ENCODE measurements around the gene ATP5ME.

The ATP5ME gene

DNA sequence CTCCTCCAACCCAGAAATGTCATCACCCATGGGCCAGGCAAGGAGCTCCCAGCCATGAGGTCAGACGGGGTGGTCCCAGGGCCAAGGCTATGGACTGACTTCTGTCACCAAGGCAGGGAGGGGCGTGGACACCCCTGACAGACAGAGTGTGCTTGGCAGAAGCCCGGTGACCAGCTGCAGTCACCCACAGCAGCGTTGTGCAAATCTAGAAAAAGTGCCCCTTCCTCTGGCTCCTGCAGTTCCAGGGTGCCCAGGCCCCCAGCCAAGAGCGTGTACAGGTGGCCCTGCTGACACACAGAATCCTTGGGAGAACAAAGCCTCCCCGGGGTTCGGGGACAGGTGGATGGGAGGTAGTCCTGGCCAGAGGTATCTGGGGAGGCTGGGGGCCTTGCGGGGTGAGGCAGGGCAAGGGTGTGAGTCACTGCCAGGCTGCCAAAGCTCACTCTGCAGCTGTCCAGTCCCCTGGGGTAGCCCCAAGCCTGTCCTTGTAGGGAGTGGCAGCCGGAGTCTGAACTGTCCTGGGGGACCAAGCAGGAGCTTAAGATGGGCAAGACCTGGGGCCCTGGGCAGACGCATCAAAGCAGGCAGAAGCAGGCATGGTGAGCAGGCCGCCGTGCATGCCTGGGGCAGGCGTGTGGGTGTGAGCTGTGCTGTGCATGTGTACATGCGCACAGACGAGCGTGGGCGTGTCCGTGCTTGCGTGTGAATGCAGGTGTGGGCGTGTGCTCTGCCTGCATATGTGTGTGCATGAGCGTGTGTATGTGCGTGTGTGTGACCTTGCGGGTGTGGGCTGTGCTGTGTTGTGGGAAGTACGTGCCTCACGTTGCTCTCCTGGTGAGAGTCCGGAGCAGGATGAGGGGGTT, 3.6 kb upstream of the ATP5ME start:
- TF ChIP-seq, protein P1, sequence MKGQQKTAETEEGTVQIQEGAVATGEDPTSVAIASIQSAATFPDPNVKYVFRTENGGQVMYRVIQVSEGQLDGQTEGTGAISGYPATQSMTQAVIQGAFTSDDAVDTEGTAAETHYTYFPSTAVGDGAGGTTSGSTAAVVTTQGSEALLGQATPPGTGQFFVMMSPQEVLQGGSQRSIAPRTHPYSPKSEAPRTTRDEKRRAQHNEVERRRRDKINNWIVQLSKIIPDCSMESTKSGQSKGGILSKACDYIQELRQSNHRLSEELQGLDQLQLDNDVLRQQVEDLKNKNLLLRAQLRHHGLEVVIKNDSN (IDR thresholded peaks at IDR 0.05), result no peak
- no peak for TF ChIP-seq RAD21 (IDR thresholded peaks at IDR 0.05; ENCODE audit: low read depth)
- no peak for TF ChIP-seq FOXM1 (IDR thresholded peaks at IDR 0.05; ENCODE audit: borderline replicate concordance, low read depth)
- no peak for TF ChIP-seq TAF1 (IDR thresholded peaks at IDR 0.05; ENCODE audit: low read depth)
- peak; percentile 88 for TF ChIP-seq EGR1 (IDR thresholded peaks at IDR 0.05)
- 0 out of 2 replicates have a peak, but pooled peaks have one; percentile 16 for TF ChIP-seq TCF12 (IDR thresholded peaks at IDR 0.05; ENCODE audit: low read depth)
- TF ChIP-seq, protein P2, sequence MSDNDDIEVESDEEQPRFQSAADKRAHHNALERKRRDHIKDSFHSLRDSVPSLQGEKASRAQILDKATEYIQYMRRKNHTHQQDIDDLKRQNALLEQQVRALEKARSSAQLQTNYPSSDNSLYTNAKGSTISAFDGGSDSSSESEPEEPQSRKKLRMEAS (IDR thresholded peaks at IDR 0.05), result peak; percentile 68
- no peak for TF ChIP-seq CEBPB (IDR thresholded peaks at IDR 0.05)
- no peak for TF ChIP-seq NFIC (IDR thresholded peaks at IDR 0.05)
- TF ChIP-seq, protein P3, sequence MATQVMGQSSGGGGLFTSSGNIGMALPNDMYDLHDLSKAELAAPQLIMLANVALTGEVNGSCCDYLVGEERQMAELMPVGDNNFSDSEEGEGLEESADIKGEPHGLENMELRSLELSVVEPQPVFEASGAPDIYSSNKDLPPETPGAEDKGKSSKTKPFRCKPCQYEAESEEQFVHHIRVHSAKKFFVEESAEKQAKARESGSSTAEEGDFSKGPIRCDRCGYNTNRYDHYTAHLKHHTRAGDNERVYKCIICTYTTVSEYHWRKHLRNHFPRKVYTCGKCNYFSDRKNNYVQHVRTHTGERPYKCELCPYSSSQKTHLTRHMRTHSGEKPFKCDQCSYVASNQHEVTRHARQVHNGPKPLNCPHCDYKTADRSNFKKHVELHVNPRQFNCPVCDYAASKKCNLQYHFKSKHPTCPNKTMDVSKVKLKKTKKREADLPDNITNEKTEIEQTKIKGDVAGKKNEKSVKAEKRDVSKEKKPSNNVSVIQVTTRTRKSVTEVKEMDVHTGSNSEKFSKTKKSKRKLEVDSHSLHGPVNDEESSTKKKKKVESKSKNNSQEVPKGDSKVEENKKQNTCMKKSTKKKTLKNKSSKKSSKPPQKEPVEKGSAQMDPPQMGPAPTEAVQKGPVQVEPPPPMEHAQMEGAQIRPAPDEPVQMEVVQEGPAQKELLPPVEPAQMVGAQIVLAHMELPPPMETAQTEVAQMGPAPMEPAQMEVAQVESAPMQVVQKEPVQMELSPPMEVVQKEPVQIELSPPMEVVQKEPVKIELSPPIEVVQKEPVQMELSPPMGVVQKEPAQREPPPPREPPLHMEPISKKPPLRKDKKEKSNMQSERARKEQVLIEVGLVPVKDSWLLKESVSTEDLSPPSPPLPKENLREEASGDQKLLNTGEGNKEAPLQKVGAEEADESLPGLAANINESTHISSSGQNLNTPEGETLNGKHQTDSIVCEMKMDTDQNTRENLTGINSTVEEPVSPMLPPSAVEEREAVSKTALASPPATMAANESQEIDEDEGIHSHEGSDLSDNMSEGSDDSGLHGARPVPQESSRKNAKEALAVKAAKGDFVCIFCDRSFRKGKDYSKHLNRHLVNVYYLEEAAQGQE (IDR thresholded peaks at IDR 0.05; ENCODE audit: low read depth), result no peak
- TF ChIP-seq ZBTB7A (IDR thresholded peaks at IDR 0.05; ENCODE audit: low read depth), result no peak

DNA sequence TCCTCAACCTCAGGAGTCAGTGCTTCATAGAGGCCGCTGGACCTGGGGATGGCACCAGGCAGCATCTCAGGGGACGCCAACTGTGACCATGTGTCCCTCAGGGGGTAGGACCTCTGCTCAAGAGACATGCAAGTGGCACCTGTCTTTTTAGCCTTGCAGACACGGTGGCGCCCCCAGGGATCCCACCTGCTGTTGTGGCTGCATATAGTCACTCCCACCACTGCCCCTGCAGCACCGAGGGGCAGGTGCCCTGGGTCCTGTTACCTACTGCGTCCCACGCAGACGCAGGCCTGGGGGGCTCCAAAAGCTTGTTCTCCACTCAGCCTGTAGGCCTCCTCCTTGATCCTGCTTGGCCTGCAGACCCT, 2.8 kb upstream of the ATP5ME start:
- TF ChIP-seq ZBTB7A (IDR thresholded peaks at IDR 0.05; ENCODE audit: low read depth) (no peak), FOXM1 (IDR thresholded peaks at IDR 0.05; ENCODE audit: borderline replicate concordance, low read depth) (no peak)
- TF ChIP-seq, protein P3 (IDR thresholded peaks at IDR 0.05; ENCODE audit: low read depth), result no peak

DNA sequence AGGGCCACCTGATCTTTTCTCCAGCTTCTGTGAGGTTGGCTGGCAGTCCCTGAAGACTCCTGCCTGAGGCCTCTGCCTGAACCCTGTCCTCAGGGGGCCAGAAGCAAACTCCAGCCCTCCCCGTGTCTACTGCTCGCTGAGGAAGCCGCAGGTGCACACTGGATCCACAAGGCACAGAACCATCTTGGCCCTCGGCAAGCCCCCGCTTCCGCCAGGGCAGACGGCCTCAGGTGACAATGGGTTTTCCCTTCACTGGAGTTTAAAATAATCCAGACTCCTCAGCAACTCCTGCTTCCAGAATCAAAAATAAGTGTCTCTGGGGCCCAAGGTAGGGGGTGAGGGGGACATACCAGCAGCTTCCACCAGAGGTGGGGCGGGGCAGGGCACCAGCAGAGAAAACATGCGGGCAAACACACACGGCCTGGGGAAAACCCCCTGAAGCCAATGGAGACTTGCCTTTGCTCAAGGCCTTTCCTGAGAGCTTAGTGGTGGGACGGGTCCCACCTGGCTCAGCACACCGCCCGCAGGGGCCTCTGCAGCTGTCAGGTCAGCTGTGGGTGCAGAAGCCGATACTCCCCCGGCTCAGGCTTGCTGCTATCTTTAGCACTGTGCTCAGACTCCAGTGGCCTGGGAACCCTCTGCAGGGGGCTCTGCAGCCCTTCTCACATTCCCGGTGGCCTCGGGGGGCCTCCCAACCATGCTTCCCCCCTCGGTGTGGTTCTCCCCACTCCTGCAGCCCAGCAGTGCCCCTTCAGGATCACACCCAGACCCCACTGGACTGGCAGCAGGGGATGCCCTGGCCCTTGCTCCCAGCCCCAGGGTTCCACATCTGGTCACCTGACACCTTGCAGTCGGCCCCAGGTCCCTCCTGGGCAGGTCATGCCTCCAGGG, 2.1 kb upstream of the ATP5ME start:
- TF ChIP-seq, protein P2 (IDR thresholded peaks at IDR 0.05), result no peak
- TF ChIP-seq, protein P3 (IDR thresholded peaks at IDR 0.05; ENCODE audit: low read depth), result no peak
- TF ChIP-seq YY1 (IDR thresholded peaks at IDR 0.05; ENCODE audit: low read depth) (no peak), TEAD4 (IDR thresholded peaks at IDR 0.05) (no peak), TCF12 (IDR thresholded peaks at IDR 0.05; ENCODE audit: low read depth) (no peak), CEBPB (IDR thresholded peaks at IDR 0.05) (no peak), ZBTB7A (IDR thresholded peaks at IDR 0.05; ENCODE audit: low read depth) (no peak), RAD21 (IDR thresholded peaks at IDR 0.05; ENCODE audit: low read depth) (no peak), NFIC (IDR thresholded peaks at IDR 0.05) (no peak), TAF1 (IDR thresholded peaks at IDR 0.05; ENCODE audit: low read depth) (no peak)
- TF ChIP-seq, protein P1 (IDR thresholded peaks at IDR 0.05), result no peak

Data from Ishikawa (cell line).